Stomach (tissue), 4 donors: Measurements from ENCODE around the gene PSMC4.

Source experiments
- CTCF ChIP-seq, 7 experiments: fragments of 450-650 bp in 4 of 7; fragments of 200-600 bp in 3 of 7; sonication (generic) in 3 of 7; IDR thresholded peaks; one replicate each; pipeline ENCODE4 v1.5.1; 2016 to 2019; ENCODE audit warnings: antibody characterized with exemption in 7 of 7, control low read depth in 2 of 7, mild to moderate bottlenecking in 1 of 7
- EP300 ChIP-seq: sonication (generic); formaldehyde crosslinking; IDR thresholded peaks from one replicate; pipeline ENCODE4 v1.6.1; 2017; ENCODE audit warnings: antibody characterized with exemption
- POLR2A ChIP-seq, 4 donors: fragments of 450-650 bp; IDR thresholded peaks; one replicate each; pipeline ENCODE4 v1.6.1; 2016; ENCODE audit warnings: antibody characterized with exemption in 4 of 4, control low read depth in 2 of 4, mild to moderate bottlenecking in 1 of 4, moderate library complexity in 1 of 4
- POLR2AphosphoS5 ChIP-seq, 3 donors: sonication (generic); formaldehyde crosslinking; IDR thresholded peaks; one replicate each; pipeline ENCODE4 v1.6.1; 2016; ENCODE audit warnings: antibody characterized with exemption in 3 of 3

GRCh38 chr19:39996811-39997637 is 26.1 kb downstream of the PSMC4 start, which contains the start of gene ZNF546:
- TF ChIP-seq CTCF (IDR thresholded peaks at IDR 0.05) (no peak), POLR2A (IDR thresholded peaks at IDR 0.05) (peak in 2 of 4 donors; percentile 55), EP300 (no peak), POLR2AphosphoS5 (IDR thresholded peaks at IDR 0.05) (peak; percentile 86 to 95 (median 92))
